H1 (cell line): Measurements from ENCODE around the gene MPP3. TPM values are rescaled to one million over a fixed set of nuclear protein-coding genes. Genes with fewer than 3 reads are reported as not detected.

ENCODE experiments used
- ASH2L ChIP-seq: fragments of 200-600, 300-600 bp; sonication (generic); IDR thresholded peaks from one replicate; pipeline ENCODE4 v1.7.1; 2017; ENCODE audit warnings: low read length
- E2F6 ChIP-seq: IDR thresholded peaks from 2 replicates; pipeline ENCODE4 v1.6.1; 2012; ENCODE audit warnings: inconsistent platforms
- HDAC6 ChIP-seq: IDR thresholded peaks from one replicate; pipeline ENCODE4 v1.7.1; 2012; ENCODE audit warnings: low read depth, mild to moderate bottlenecking, inconsistent platforms, low read length, moderate library complexity
- MAX ChIP-seq: IDR thresholded peaks from 2 replicates; pipeline ENCODE4 v1.6.1; 2012; ENCODE audit warnings: inconsistent platforms
- PHF8 ChIP-seq: fragments of 200-600 bp; sonication (generic); conservative IDR thresholded peaks from 2 replicates; pipeline ENCODE4 v1.7.1; 2012; ENCODE audit warnings: low read depth, mild to moderate bottlenecking, inconsistent platforms, low read length, moderate library complexity
- SIRT6 ChIP-seq: IDR thresholded peaks from one replicate; pipeline ENCODE4 v1.7.1; 2012; ENCODE audit warnings: low read length, inconsistent platforms
- SUZ12 ChIP-seq: fragments of 200-600 bp; sonication (generic); IDR thresholded peaks from 2 replicates; pipeline ENCODE4 v1.6.1; 2012; ENCODE audit warnings: mild to moderate bottlenecking, inconsistent platforms, low read length, moderate library complexity, mixed read lengths
- TBP ChIP-seq: IDR thresholded peaks from 2 replicates; pipeline ENCODE4 v1.6.1; 2011; ENCODE audit warnings: low read depth, low read length, improper control_type of control experiment
- polyA plus RNA-seq, 7 experiments: library from polyadenylated mRNA; depleted of rRNA in 3 of 7; stranded (reverse) in 5 of 7; unstranded in 2 of 7; fragments of >200 nt in 5 of 7; fragments of 200-250 nt in 2 of 7; gene quantifications; 1 replicate in 5 of 7; 2 replicates in 1 of 7; 4 replicates in 1 of 7; pipeline versions ENCODE4 v1.2.1 to v1.2.3, GENCODE V29; 2011 to 2013; ENCODE audit warnings: missing spikeins in 2 of 7, mixed read lengths in 2 of 7
- total RNA-seq: library from RNA; stranded (reverse); fragmentation: NEBNext Ultra II Directional; extraction: Animal tissue kit (Norgen Biotek cat#: 25700); gene quantifications from 2 replicates; pipeline ENCODE4 v1.2.1, GENCODE V29; 2021

Gene MPP3
- total and polyA plus RNA-seq, 2 of the 8 experiments (the other 6 are each of a cell fraction or from before 2014, with no cell fraction given), result 3.1 to 6.1 TPM

DNA sequence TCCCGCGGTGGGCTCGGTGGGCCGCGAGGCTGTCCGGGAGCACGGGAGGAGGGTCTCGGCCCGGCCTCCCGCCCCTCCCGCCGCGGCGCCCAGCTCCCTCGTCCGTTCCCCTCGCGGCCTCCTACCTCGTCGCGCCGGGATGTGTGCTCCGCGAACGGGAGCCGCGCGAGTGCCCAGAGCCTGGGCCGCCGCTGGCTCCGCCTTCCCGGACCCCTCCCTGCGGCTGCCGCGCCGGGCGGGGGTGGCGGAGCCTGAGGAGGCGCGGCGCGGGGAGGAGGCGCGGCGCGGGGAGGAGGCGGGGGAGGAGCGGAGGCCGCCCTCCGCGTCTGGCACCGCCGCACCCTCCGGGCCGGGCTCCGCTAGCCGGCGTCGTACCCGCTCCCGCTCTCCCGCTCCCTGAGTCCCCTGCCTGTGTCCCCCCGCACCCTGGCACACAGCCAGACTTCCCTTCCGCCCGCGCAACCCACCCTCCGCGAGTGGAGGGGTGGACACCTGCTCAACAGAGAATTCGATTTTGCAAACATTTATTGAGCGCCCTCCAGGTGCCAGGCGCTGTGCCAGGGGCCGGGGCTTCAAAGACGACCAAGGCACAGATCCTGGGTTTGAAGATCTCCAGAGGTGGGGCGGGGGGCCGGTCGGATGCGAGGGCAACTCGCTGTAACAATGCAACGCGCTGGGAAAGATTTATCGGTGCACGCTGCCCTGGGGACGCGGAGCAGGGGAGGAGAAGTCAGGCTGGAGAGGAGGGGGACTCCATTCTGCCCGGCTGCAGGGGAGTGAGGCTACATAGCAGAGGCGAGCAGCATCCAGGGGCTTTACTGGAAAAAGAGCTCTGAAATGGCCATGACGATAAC, at the start of gene MPP3 (continued):
- TF ChIP-seq SIRT6 (no peak), PHF8 (0 out of 2 replicates have a peak, but pooled peaks have one; percentile 52), SUZ12 (no peak), E2F6 (peak; percentile 70), HDAC6 (no peak), ASH2L (peak; percentile 36), MAX (peak; percentile 6; the same call in 1 of the 2 replicates), TBP (no peak)
